ENCODE results near the gene UBE3B. TPM values are rescaled to one million over a fixed set of nuclear protein-coding genes. Genes with fewer than 3 reads are reported as not detected.
A peak's percentile ranks its signal among the peaks of the same experiment; 100 is the strongest.

Gene UBE3B
- total RNA-seq, 1 experiment from 2014 or later = 25.7 TPM

DNA sequence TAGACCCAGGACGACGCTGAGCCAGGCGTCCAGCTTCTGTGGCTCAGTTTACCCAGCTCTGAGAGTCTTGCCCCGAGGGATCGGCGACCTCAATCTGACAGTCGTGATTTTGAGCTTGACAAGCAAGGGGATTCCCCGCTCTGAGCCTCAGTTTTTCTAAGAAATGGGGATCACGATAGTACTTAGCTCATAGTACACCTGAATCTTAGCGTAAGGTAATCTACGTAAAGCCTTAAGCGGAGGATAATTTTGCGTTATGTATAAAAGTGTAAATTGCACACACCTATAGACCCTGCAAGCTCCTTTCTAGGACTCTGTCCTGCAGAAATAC is 96.4 kb downstream of the UBE3B start:
- no peak overlapping the region for H3K27ac ChIP-seq (ENCODE audit: low read length)
- ATAC-seq (no peak; the same call in 1 of the 2 replicates), DNase-seq (no peak)
- H3K4me3 ChIP-seq (ENCODE audit: low read length) = peak overlapping the region; percentile 81
- H3K9me3 ChIP-seq (ENCODE audit: low read length) = no peaks in the 10 kb centered on the region
- intact Hi-C loops (cut with micrococcal nuclease) = loop anchor here (1.0 to 2.0 kb wide), 3 partner anchors 55 to 139 kb away; partner anchors contain the start of gene FAM222A
- no TSS peak for BruUV-seq (replicated peaks)
- no peaks in the 10 kb centered on the region for H3K9me2 ChIP-seq (replicated peaks; ENCODE audit: low read length)
- CTCF ChIA-PET = interaction anchor here (0.6 to 1.2 kb wide), 6 partner anchors 19 to 201 kb away, joined by 3 to 10 read pairs (median 6); no protein-coding TSS in a partner anchor
- no peaks in the 10 kb centered on the region for H4K20me1 ChIP-seq (ENCODE audit: low read length)
- H3K79me2 ChIP-seq (ENCODE audit: low read length) = peaks cover 18% of the 10 kb centered on the region
- H3K27me3 ChIP-seq (ENCODE audit: low read length) = no peaks in the 10 kb centered on the region
- POLR2A ChIA-PET (ENCODE audit: unreplicated experiment) = interaction anchor here (0.5 to 0.7 kb wide), 5 partner anchors 22 to 265 kb away, joined by 3 to 4 read pairs (median 3); no protein-coding TSS in a partner anchor
- H3K4me1 ChIP-seq (ENCODE audit: insufficient read depth, low read length) = peaks cover 16% of the 10 kb centered on the region
- H2AFZ ChIP-seq (ENCODE audit: low read length) = peak overlapping the region; percentile 70
- no peaks in the 10 kb centered on the region for H3F3A ChIP-seq (ENCODE audit: low read length, unreplicated experiment)
- peak overlapping the region; percentile 93 for H3K4me2 ChIP-seq (ENCODE audit: low read length)
- TF ChIP-seq EZH2phosphoT487 (IDR thresholded peaks at IDR 0.05; ENCODE audit: borderline replicate concordance, low read length) (no peak), EZH2 (IDR thresholded peaks at IDR 0.05; ENCODE audit: low read length, unreplicated experiment) (no peak)
- TF ChIP-seq, protein P1, sequence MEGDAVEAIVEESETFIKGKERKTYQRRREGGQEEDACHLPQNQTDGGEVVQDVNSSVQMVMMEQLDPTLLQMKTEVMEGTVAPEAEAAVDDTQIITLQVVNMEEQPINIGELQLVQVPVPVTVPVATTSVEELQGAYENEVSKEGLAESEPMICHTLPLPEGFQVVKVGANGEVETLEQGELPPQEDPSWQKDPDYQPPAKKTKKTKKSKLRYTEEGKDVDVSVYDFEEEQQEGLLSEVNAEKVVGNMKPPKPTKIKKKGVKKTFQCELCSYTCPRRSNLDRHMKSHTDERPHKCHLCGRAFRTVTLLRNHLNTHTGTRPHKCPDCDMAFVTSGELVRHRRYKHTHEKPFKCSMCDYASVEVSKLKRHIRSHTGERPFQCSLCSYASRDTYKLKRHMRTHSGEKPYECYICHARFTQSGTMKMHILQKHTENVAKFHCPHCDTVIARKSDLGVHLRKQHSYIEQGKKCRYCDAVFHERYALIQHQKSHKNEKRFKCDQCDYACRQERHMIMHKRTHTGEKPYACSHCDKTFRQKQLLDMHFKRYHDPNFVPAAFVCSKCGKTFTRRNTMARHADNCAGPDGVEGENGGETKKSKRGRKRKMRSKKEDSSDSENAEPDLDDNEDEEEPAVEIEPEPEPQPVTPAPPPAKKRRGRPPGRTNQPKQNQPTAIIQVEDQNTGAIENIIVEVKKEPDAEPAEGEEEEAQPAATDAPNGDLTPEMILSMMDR (conservative IDR thresholded peaks at IDR 0.05; ENCODE audit: low read depth, low read length) = no peak
- peaks cover 24% of the 10 kb centered on the region for H3K36me3 ChIP-seq (ENCODE audit: low read depth, low read length)
- H3K9ac ChIP-seq (ENCODE audit: low read length) = peak overlapping the region; percentile 77

DNA sequence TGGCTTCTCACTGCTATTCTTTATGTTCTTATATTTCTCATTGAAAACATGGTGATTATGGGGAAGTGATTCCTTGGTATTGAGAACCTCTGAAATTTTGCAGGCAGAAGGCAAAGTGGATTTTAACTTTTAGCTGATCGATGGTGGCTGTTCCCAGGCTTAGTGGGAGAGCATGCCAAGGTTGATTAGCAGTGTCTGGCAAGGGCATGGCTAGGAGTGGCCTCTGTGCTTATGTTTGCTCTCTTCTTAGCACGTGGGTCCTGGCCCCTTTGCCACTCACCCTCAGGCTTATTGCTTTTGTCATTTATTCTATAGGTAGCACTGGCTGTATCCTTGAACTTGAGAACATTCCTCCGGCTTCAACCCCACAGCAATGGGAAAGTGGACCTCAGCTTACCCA is 98.2 kb downstream of the UBE3B start:
- Histone ChIP-seq H3K4me2 (ENCODE audit: low read length) (no peak overlapping the region), H2AFZ (ENCODE audit: low read length) (no peak overlapping the region), H3K27ac (ENCODE audit: low read length) (no peak overlapping the region), H3F3A (ENCODE audit: low read length, unreplicated experiment) (no peaks in the 10 kb centered on the region), H3K79me2 (ENCODE audit: low read length) (peaks cover 18% of the 10 kb centered on the region), H3K27me3 (ENCODE audit: low read length) (no peaks in the 10 kb centered on the region), H3K9ac (ENCODE audit: low read length) (no peak overlapping the region), H3K9me3 (ENCODE audit: low read length) (no peaks in the 10 kb centered on the region), H4K20me1 (ENCODE audit: low read length) (no peaks in the 10 kb centered on the region), H3K9me2 (replicated peaks; ENCODE audit: low read length) (no peaks in the 10 kb centered on the region), H3K4me1 (ENCODE audit: insufficient read depth, low read length) (peaks cover 16% of the 10 kb centered on the region), H3K4me3 (ENCODE audit: low read length) (no peak overlapping the region), H3K36me3 (ENCODE audit: low read depth, low read length) (peaks cover 37% of the 10 kb centered on the region)
- POLR2A ChIA-PET (ENCODE audit: unreplicated experiment) = no interaction called here
- DNase-seq (no peak), ATAC-seq (no peak)
- TF ChIP-seq EZH2 (IDR thresholded peaks at IDR 0.05; ENCODE audit: low read length, unreplicated experiment) (no peak), EZH2phosphoT487 (IDR thresholded peaks at IDR 0.05; ENCODE audit: borderline replicate concordance, low read length) (no peak)
- TF ChIP-seq, protein P1 (conservative IDR thresholded peaks at IDR 0.05; ENCODE audit: low read depth, low read length) = no peak
- intact Hi-C loops (cut with micrococcal nuclease) = no loop called here
- no TSS peak for BruUV-seq (replicated peaks)
- CTCF ChIA-PET = no interaction called here

DNA sequence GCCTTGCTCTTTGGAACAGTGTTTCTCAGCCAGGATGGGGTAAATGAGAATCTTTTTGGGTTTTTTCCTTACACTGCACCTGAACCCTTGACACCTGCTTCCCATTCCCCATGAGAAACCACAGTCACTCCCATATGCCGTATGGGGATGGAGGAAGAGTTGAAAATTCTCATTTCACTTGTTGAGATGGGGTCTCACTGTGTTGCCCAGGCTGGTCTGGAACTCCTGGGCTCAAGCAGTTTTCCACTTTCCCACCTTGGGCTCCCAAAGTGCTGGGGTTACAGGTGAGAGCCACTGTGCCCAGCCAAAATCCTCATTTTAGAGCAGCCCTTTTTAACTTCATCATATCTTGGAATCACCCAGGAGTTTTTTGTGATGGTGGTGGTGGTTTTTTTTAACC is 99.9 kb downstream of the UBE3B start:
- ATAC-seq (no peak), DNase-seq (no peak)
- ChIA-PET POLR2A (ENCODE audit: unreplicated experiment) (no interaction called here), CTCF (no interaction called here)
- H3K9me2 ChIP-seq (replicated peaks; ENCODE audit: low read length) = no peaks in the 10 kb centered on the region
- no peak overlapping the region for H3K9ac ChIP-seq (ENCODE audit: low read length)
- no peaks in the 10 kb centered on the region for H3K27me3 ChIP-seq (ENCODE audit: low read length)
- no peak overlapping the region for H2AFZ ChIP-seq (ENCODE audit: low read length)
- H3K4me1 ChIP-seq (ENCODE audit: insufficient read depth, low read length) = peaks cover 16% of the 10 kb centered on the region
- H3F3A ChIP-seq (ENCODE audit: low read length, unreplicated experiment) = no peaks in the 10 kb centered on the region
- BruUV-seq (replicated peaks) = no TSS peak
- no peaks in the 10 kb centered on the region for H4K20me1 ChIP-seq (ENCODE audit: low read length)
- no peak overlapping the region for H3K4me3 ChIP-seq (ENCODE audit: low read length)
- intact Hi-C loops (cut with micrococcal nuclease) = no loop called here
- TF ChIP-seq, protein P1 (conservative IDR thresholded peaks at IDR 0.05; ENCODE audit: low read depth, low read length) = no peak
- no peak for TF ChIP-seq EZH2phosphoT487 (IDR thresholded peaks at IDR 0.05; ENCODE audit: borderline replicate concordance, low read length)
- no peak for TF ChIP-seq EZH2 (IDR thresholded peaks at IDR 0.05; ENCODE audit: low read length, unreplicated experiment)
- H3K9me3 ChIP-seq (ENCODE audit: low read length) = no peaks in the 10 kb centered on the region
- H3K36me3 ChIP-seq (ENCODE audit: low read depth, low read length) = peaks cover 38% of the 10 kb centered on the region
- no peak overlapping the region for H3K27ac ChIP-seq (ENCODE audit: low read length)
- H3K4me2 ChIP-seq (ENCODE audit: low read length) = no peak overlapping the region
- peaks cover 18% of the 10 kb centered on the region for H3K79me2 ChIP-seq (ENCODE audit: low read length)

All from PC-3 (cell line).